Measurements from ENCODE around the gene ZFPL1.

Gene ZFPL1

DNA sequence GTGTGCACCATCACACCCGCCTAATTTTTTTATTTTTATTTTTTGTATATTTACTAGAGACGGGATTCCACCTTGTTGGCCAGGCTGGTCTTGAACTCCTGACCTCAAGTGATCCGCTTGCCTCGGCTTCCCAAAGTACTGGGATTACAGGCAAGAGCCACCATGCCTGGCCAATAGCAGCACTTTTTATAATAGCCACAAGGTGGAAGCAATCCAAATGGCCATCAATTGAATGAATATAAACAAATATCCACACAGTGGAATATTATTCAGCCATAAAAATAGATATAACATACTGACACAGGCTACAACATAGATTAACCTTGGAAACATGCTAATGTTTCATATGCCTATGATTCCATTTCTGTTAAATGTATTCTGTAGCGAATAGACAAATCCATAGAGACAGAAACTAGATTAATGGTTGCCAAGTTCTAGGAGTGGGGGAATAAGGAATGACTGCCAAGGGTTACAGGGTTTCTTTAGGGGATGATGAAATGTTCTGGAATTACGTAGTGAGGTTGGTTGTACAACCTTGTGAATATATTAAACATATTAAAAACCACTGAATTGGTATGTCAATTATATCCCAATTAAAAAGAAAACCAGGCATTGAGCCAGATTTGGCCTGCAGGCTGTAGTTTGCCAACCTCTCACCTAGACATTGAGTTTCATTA is 16.8 kb downstream of the ZFPL1 start:
- H3K4me1 ChIP-seq (ENCODE audit: control insufficient read depth, low read depth, low read length), result peaks cover 5% of the 10 kb centered on the region
- H3K9me3 ChIP-seq (ENCODE audit: control insufficient read depth, low read depth, low read length), result no peaks in the 10 kb centered on the region
- no peaks in the 10 kb centered on the region for H3K36me3 ChIP-seq (ENCODE audit: control insufficient read depth, low read depth, low read length)
- H3K9ac ChIP-seq (ENCODE audit: low read length), result no peak overlapping the region
- no peaks in the 10 kb centered on the region for H3K27me3 ChIP-seq (ENCODE audit: control insufficient read depth, insufficient read depth, low read length)
- H3K27ac ChIP-seq (ENCODE audit: low read length), result no peak overlapping the region
- H3K4me3 ChIP-seq (ENCODE audit: low read length), result no peak overlapping the region

DNA sequence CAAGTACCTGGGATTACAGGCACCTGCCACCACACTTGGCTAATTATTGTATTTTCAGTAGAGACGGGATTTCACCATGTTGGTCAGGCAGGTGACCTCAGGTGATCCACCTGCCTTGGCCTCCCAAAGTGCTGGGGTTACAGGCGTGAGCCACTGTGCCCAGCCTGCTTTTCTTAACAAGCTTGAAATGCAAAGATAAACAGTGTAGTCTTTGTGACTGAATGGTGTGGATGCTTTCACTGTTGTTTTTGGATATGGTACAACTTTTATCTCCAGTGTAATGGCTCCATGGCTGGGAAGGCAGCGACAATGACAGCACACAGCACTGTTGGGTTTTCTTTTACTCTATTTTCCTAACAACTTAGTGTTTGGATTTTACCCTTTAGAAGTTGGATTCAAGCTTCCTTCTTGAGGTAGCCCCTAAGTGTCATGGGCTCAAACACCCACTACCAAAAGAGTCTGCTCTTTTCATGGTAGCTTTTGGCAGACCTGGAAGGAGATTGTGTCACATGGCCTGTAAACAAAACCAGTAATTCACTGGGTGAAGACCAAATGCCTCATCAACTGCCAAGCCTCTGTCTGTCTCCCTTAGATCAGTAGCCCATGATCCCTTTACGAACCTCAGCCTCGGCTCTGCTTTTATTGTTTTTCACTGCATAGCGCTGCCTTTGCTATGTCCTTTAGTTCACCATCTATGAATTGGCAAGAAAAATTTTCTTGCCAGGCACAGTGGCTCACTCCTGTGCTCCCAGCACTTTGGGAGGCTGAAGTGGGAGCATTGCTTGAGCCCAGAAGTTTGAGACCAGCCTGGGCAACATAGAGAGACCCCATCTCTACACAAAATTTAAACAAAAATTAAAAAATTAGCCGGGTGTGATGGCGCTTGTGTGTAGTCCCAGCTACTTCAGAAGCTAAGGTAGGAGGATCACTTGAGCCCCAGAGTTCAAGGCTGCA is 18.4 kb downstream of the ZFPL1 start:
- H3K36me3 ChIP-seq (ENCODE audit: control insufficient read depth, low read depth, low read length), result no peaks in the 10 kb centered on the region

DNA sequence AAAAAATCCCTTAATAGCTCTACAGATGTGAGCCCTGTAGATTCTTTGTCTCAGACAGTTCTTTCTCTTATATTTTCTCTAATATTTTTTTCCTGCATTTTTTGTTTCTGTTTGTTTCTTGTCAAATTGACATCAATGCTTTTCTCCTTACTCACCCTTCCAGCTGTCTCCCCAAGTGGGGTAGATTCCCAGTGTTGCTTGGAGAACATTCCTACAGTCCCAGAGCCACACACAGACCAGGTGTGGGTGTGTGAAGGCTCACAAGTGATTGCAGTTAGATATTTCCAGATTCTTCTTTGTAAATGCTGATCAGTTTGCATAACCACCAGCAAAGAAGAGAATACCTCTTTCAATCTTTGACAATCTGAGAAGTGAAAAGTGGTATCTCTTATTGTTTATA is 19.5 kb downstream of the ZFPL1 start:
- H3K4me1 ChIP-seq (ENCODE audit: control insufficient read depth, low read depth, low read length), result no peaks in the 10 kb centered on the region
- no peak overlapping the region for H3K9ac ChIP-seq (ENCODE audit: low read length)
- H3K27me3 ChIP-seq (ENCODE audit: control insufficient read depth, insufficient read depth, low read length), result no peaks in the 10 kb centered on the region
- H3K9me3 ChIP-seq (ENCODE audit: control insufficient read depth, low read depth, low read length), result no peaks in the 10 kb centered on the region
- no peaks in the 10 kb centered on the region for H3K36me3 ChIP-seq (ENCODE audit: control insufficient read depth, low read depth, low read length)
- H3K27ac ChIP-seq (ENCODE audit: low read length), result no peak overlapping the region
- H3K4me3 ChIP-seq (ENCODE audit: low read length), result no peak overlapping the region

More for the DNA sequence above, 18.4 kb downstream of the ZFPL1 start:
- H3K9ac ChIP-seq (ENCODE audit: low read length), result no peak overlapping the region
- H3K9me3 ChIP-seq (ENCODE audit: control insufficient read depth, low read depth, low read length), result no peaks in the 10 kb centered on the region
- H3K27me3 ChIP-seq (ENCODE audit: control insufficient read depth, insufficient read depth, low read length), result no peaks in the 10 kb centered on the region
- no peaks in the 10 kb centered on the region for H3K4me1 ChIP-seq (ENCODE audit: control insufficient read depth, low read depth, low read length)
- H3K27ac ChIP-seq (ENCODE audit: low read length), result no peak overlapping the region
- no peak overlapping the region for H3K4me3 ChIP-seq (ENCODE audit: low read length)

GRCh38 chr11:65104628-65105027 is 20.6 kb downstream of the ZFPL1 start:
- no peak overlapping the region for H3K9ac ChIP-seq (ENCODE audit: low read length)
- no peak overlapping the region for H3K4me3 ChIP-seq (ENCODE audit: low read length)
- no peaks in the 10 kb centered on the region for H3K27me3 ChIP-seq (ENCODE audit: control insufficient read depth, insufficient read depth, low read length)
- H3K27ac ChIP-seq (ENCODE audit: low read length), result no peak overlapping the region
- no peaks in the 10 kb centered on the region for H3K36me3 ChIP-seq (ENCODE audit: control insufficient read depth, low read depth, low read length)
- no peaks in the 10 kb centered on the region for H3K4me1 ChIP-seq (ENCODE audit: control insufficient read depth, low read depth, low read length)
- no peaks in the 10 kb centered on the region for H3K9me3 ChIP-seq (ENCODE audit: control insufficient read depth, low read depth, low read length)

DNA sequence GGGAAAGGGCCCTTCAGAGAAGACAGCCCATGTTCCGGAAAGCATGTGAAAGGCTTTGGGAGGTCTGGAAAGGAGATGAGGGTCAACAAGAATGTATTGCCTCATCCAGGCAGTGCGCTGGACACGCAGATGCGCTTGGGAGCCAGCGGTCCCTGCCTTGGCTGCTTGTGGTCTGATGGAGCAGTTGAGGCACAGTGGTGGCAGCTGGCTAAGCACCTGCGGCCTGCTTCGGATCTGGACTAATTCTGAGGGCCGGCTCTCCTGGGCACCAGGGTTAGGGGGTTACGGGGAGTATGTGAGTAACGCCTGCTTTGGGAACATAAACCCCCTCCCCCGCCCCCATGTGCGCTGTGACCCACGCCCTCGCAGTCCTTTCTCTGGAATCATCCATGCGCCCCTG is 23.1 kb downstream of the ZFPL1 start:
- no peak overlapping the region for H3K27ac ChIP-seq (ENCODE audit: low read length)
- no peak overlapping the region for H3K4me3 ChIP-seq (ENCODE audit: low read length)
- no peaks in the 10 kb centered on the region for H3K4me1 ChIP-seq (ENCODE audit: control insufficient read depth, low read depth, low read length)
- no peaks in the 10 kb centered on the region for H3K27me3 ChIP-seq (ENCODE audit: control insufficient read depth, insufficient read depth, low read length)
- H3K9me3 ChIP-seq (ENCODE audit: control insufficient read depth, low read depth, low read length), result no peaks in the 10 kb centered on the region
- no peaks in the 10 kb centered on the region for H3K36me3 ChIP-seq (ENCODE audit: control insufficient read depth, low read depth, low read length)
- H3K9ac ChIP-seq (ENCODE audit: low read length), result no peak overlapping the region

- Histone ChIP-seq H3K27me3 (ENCODE audit: control insufficient read depth, insufficient read depth, low read length) (no peaks in the 10 kb centered on the region), H3K4me3 (ENCODE audit: low read length) (no peak overlapping the region), H3K4me1 (ENCODE audit: control insufficient read depth, low read depth, low read length) (no peaks in the 10 kb centered on the region), H3K36me3 (ENCODE audit: control insufficient read depth, low read depth, low read length) (no peaks in the 10 kb centered on the region), H3K27ac (ENCODE audit: low read length) (no peak overlapping the region), H3K9me3 (ENCODE audit: control insufficient read depth, low read depth, low read length) (no peaks in the 10 kb centered on the region), H3K9ac (ENCODE audit: low read length) (no peak overlapping the region)
Observed at GRCh38 chr11:65107751-65108468, 23.9 kb downstream of the ZFPL1 start.

DNA sequence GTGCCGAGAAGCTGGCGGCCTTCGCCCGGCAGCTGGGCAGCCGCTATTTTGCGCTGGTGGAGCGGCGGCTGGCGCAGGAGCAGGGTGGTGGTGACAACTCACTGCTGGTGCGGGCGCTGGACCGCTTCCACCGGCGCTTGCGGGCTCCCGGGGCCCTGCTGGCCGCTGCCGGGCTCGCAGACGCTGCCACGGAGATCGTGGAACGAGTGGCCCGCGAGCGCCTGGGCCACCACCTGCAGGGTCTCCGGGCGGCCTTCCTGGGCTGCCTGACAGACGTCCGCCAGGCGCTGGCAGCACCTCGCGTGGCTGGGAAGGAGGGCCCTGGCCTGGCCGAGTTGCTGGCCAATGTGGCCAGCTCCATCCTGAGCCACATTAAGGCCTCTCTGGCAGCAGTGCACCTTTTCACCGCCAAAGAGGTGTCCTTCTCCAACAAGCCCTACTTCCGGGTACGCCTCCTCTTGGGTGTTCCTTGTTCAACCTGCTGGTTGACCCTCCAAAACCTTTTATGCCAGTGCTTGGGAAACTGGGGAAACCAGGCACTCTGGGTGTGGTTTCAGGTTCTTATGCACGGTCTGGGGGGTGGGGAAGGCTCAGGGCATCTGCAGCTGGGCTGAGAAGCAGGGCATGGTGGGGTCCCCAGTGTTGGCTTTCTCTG is 24.6 kb downstream of the ZFPL1 start:
- Histone ChIP-seq H3K27ac (ENCODE audit: low read length) (no peak overlapping the region), H3K4me1 (ENCODE audit: control insufficient read depth, low read depth, low read length) (peaks cover 5% of the 10 kb centered on the region), H3K36me3 (ENCODE audit: control insufficient read depth, low read depth, low read length) (no peaks in the 10 kb centered on the region)

DNA sequence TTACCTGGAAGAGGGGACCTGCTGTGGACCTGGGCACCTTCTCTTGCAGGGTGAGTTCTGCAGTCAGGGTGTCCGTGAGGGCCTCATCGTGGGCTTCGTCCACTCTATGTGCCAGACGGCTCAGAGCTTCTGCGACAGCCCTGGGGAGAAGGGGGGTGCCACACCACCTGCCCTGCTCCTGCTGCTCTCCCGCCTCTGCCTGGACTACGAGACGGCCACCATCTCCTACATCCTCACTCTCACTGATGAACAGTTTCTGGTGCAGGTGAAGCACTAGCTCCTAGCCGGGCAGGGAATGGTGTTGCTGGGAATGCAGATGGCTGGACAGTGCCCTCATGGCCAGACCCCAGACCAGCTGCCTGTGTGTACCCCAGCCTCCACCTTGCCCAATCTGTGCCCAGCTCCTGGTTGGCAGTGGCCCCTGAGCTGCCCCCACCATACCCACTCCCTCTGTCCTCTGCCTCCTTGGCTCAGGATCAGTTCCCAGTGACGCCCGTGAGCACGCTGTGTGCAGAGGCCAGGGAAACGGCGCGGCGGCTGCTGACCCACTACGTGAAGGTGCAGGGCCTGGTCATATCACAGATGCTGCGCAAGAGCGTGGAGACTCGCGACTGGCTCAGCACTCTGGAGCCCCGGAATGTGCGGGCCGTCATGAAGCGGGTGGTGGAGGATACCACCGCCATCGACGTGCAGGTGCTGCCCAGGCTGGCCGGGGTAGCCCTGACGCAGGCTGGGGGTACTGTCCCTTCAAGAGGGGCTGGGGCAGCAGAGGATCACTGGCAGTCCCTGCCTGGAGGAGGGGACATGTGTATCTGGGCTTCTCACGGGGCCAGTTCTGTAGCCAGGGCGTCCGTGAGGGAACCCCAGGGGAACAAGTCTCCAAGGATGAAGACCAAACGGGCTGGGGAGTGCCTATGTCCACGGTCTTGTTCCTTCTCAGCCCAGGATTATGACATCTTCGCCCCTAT is 25.5 kb downstream of the ZFPL1 start:
- Histone ChIP-seq H3K4me3 (ENCODE audit: low read length) (no peak overlapping the region), H3K9me3 (ENCODE audit: control insufficient read depth, low read depth, low read length) (no peaks in the 10 kb centered on the region), H3K36me3 (ENCODE audit: control insufficient read depth, low read depth, low read length) (no peaks in the 10 kb centered on the region), H3K27ac (ENCODE audit: low read length) (no peak overlapping the region), H3K9ac (ENCODE audit: low read length) (no peak overlapping the region), H3K4me1 (ENCODE audit: control insufficient read depth, low read depth, low read length) (peaks cover 5% of the 10 kb centered on the region), H3K27me3 (ENCODE audit: control insufficient read depth, insufficient read depth, low read length) (no peaks in the 10 kb centered on the region)

More for the DNA sequence above, 24.6 kb downstream of the ZFPL1 start:
- no peaks in the 10 kb centered on the region for H3K27me3 ChIP-seq (ENCODE audit: control insufficient read depth, insufficient read depth, low read length)
- H3K9ac ChIP-seq (ENCODE audit: low read length), result no peak overlapping the region
- no peaks in the 10 kb centered on the region for H3K9me3 ChIP-seq (ENCODE audit: control insufficient read depth, low read depth, low read length)
- H3K4me3 ChIP-seq (ENCODE audit: low read length), result no peak overlapping the region

DNA sequence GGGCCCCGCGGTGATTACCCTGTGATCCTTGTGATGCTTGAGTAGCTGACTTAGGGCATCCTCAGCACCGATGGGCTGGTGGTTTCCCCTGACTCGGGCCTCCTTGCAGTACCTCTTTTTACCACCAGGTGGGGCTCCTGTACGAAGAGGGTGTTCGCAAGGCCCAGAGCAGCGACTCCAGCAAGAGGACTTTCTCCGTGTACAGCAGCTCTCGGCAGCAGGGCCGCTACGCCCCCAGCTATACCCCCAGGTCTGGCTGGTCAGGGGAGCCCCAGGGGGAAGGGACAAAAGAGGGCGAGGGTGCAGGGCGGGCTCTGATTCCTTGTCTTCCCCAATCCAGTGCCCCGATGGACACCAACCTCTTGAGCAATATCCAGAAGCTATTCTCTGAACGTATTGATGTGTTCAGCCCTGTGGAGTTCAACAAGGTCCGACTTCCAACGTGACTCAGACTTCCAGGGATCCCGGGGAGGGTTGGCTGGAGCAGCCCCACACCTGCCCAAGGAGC is 26.4 kb downstream of the ZFPL1 start:
- no peak overlapping the region for H3K4me3 ChIP-seq (ENCODE audit: low read length)
- H3K9me3 ChIP-seq (ENCODE audit: control insufficient read depth, low read depth, low read length), result no peaks in the 10 kb centered on the region
- no peak overlapping the region for H3K27ac ChIP-seq (ENCODE audit: low read length)
- H3K4me1 ChIP-seq (ENCODE audit: control insufficient read depth, low read depth, low read length), result peaks cover 5% of the 10 kb centered on the region
- H3K9ac ChIP-seq (ENCODE audit: low read length), result no peak overlapping the region
- no peaks in the 10 kb centered on the region for H3K36me3 ChIP-seq (ENCODE audit: control insufficient read depth, low read depth, low read length)
- no peaks in the 10 kb centered on the region for H3K27me3 ChIP-seq (ENCODE audit: control insufficient read depth, insufficient read depth, low read length)

DNA sequence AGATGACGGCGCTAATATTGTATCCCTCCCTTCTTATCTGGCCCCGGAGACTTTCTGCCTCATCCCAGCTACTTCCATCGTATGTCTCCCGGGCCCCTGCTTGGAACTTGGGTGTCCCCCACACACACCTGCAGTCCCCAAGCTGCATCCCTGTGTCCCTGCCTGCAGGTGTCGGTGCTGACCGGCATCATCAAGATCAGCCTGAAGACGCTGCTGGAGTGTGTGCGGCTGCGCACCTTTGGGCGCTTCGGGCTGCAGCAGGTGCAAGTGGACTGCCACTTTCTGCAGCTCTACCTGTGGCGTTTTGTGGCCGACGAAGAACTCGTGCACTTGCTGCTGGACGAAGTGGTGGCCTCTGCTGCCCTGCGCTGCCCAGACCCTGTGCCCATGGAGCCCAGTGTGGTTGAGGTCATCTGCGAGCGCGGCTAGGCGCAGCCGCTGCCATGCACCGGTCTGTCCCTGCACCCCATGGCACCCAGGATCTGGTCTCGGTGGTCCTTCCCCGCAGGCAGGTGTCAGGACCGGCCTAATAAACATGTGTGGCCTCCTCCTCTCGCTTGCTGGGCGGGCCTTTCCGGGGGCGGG is 27.2 kb downstream of the ZFPL1 start:
- H3K9ac ChIP-seq (ENCODE audit: low read length), result no peak overlapping the region
- H3K36me3 ChIP-seq (ENCODE audit: control insufficient read depth, low read depth, low read length), result no peaks in the 10 kb centered on the region
- H3K4me3 ChIP-seq (ENCODE audit: low read length), result no peak overlapping the region
- no peaks in the 10 kb centered on the region for H3K9me3 ChIP-seq (ENCODE audit: control insufficient read depth, low read depth, low read length)
- no peak overlapping the region for H3K27ac ChIP-seq (ENCODE audit: low read length)
- H3K4me1 ChIP-seq (ENCODE audit: control insufficient read depth, low read depth, low read length), result peaks cover 5% of the 10 kb centered on the region
- no peaks in the 10 kb centered on the region for H3K27me3 ChIP-seq (ENCODE audit: control insufficient read depth, insufficient read depth, low read length)
